Neural cell (in vitro differentiated cells): ENCODE measurements around the gene LCAT.

Experiments
- CTCF ChIP-seq: fragments of 450-650 bp; IDR thresholded peaks from 2 replicates; pipeline ENCODE4 v1.5.1; 2014; ENCODE audit warnings: antibody characterized with exemption, mild to moderate bottlenecking, moderate library complexity; ENCODE audit not compliant: poor library complexity, severe bottlenecking
- EP300 ChIP-seq: fragments of 450-650 bp; conservative IDR thresholded peaks from 2 replicates; pipeline ENCODE4 v1.6.1; 2014; ENCODE audit warnings: antibody characterized with exemption, mild to moderate bottlenecking, moderate library complexity; ENCODE audit not compliant: poor library complexity, severe bottlenecking
- MXI1 ChIP-seq: fragments of 450-650 bp; conservative IDR thresholded peaks from 2 replicates; pipeline ENCODE4 v1.6.1; 2014; ENCODE audit warnings: antibody characterized with exemption, mild to moderate bottlenecking; ENCODE audit not compliant: poor library complexity, severe bottlenecking
- POLR2AphosphoS5 ChIP-seq: IDR thresholded peaks from 2 replicates; pipeline ENCODE4 v1.6.1; 2012
- REST ChIP-seq: IDR thresholded peaks from 2 replicates; pipeline ENCODE4 v1.6.1; 2012; ENCODE audit warnings: borderline replicate concordance

- TF ChIP-seq CTCF = no peak
- no peak for TF ChIP-seq REST
- no peak for TF ChIP-seq POLR2AphosphoS5
- TF ChIP-seq MXI1 = no peak
- TF ChIP-seq EP300 = no peak
Observed at GRCh38 chr16:67966549-67967182, 22.7 kb upstream of the LCAT start.
